Skeletal muscle cell (primary cell): ENCODE data around the gene GUCY1A1.

Experiments used
- DNase-seq: peaks from one replicate; pipeline ENCODE4 v3.0.0-alpha.2; 2010; ENCODE audit warnings: low read depth
- H3K4me3 ChIP-seq: 2 replicates; pipeline ENCODE4 v1.5.1; 2011; ENCODE audit warnings: low read depth, mild to moderate bottlenecking, control low read depth, low read length, moderate library complexity

Gene GUCY1A1

DNA sequence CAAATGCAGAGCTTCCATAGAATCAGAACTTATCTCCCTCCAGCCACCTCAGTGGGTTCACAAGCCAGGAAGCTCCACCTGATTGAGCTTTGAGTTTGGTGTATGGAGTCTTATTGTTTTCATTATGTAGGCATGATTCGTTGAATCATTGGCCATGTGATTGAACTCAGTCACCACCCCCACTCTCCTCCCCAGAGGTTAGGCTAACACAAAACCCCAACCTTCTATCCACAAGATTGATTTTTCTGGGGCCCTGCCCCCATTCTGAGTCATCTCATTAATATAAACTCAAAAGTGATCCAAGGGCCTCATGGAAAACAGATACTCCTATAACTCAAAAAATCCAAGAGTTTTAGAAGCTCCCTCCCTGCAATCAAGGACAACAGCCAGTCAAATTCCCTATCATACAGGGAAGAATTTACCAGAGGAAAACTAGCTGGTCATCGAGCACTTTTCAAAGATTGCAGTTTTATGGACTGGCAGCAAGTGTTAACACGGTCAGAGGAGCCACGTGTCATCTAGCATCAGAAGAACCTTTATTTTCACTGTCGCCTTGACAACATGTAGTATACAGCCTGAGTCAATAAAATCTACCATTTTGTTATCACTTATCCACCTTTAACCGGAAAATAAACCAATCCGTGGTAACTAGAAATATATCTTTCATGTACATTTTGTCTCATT is 56.3 kb downstream of the GUCY1A1 start:
- no peak overlapping the region for H3K4me3 ChIP-seq
- no peak for DNase-seq

DNA sequence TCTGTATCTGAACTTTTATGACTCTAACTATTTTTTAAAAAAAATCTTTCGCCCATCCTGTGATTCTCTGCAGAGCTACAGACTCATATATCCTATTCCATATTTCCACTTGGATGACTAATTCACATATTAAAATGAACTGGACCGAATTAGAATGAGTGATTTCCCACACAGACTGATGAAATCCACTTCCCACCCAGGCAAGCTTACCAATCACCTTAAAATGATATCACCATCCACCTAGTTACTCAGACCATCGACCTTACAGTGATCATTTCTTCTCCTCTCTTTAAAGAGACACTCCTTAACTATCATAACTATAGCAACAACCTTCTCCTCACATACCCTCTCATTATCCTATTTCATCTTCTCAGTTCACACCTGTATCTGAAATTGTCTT is 58.1 kb downstream of the GUCY1A1 start:
- no peak overlapping the region for H3K4me3 ChIP-seq
- DNase-seq: no peak

DNA sequence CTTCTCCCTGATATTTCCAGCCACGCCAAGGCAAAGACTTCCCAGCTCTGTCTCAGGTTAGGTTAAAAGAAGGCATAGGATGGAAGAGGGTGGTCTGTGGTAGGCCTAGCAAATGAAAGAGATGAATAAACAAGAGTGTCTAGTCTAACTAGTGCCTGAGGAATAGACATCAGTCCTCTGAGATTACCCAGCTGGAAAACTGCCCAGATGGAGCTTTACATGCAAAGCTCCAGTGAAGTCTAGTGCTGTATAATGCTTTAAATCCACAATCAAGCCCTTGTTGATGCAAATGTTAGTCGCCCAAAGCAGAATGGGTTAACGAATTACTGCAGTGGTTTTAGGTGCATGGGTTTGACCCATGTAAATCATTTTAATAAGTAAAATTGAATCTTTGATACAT is 67.4 kb downstream of the GUCY1A1 start:
- peak; percentile 27 for DNase-seq
- H3K4me3 ChIP-seq: no peak overlapping the region

DNA sequence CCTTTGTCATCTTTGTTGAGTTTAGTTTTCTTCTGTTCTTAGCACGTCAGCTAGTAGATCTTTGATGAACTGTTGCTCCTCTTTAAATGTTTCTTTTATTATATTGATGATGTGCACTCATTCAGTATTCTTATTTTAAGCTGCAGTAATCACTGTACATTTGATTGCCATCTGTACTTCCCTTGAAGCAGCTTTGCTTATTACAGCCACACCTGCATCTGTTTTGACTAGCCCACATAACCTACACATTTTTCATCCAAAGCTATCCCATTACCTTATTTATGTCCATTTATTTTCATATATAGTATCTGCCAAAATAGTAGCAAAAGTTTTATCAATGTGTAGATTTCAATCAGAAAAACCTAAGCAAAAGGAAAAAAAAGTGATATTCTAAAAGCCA is 68.3 kb downstream of the GUCY1A1 start:
- H3K4me3 ChIP-seq: no peak overlapping the region
- no peak for DNase-seq

DNA sequence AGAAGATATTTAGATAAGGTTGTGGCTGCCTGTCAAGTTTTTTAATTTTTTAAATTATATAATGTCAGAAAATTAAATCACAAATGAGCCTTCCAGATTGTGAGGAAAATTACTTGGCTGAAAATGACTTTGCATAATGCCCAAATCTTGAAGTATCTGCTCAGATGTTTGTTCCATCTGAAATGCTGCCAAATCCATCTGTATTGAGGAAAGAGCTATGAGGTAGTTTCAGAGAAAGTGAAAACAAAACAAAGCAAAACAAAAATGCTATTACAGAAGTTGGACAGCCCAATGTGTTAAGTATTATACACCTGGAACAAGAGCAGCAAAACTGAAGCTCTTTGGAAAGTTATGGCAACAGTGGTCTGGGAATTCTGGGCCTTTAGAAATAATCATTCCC is 68.8 kb downstream of the GUCY1A1 start:
- DNase-seq: peak; percentile 43
- no peak overlapping the region for H3K4me3 ChIP-seq

DNA sequence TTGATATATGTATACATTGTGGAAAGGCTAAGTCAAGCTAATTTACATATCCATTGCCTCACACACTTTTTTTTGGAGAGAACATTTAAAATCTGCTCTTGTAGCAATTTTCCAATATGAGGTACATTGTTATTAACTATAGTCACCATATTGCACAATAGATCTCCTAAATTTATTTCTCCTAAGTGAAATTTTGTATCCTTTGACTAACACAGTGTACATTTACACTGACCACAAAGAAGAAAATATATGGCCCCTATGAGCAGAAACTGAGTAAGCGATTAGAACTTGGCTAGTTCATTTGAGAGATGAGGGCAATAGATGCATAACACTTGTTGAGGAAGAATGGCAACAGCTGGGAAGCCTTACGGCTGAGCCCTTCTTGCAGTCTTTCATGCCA is 71.9 kb downstream of the GUCY1A1 start:
- H3K4me3 ChIP-seq: no peak overlapping the region
- peak; percentile 72 for DNase-seq

DNA sequence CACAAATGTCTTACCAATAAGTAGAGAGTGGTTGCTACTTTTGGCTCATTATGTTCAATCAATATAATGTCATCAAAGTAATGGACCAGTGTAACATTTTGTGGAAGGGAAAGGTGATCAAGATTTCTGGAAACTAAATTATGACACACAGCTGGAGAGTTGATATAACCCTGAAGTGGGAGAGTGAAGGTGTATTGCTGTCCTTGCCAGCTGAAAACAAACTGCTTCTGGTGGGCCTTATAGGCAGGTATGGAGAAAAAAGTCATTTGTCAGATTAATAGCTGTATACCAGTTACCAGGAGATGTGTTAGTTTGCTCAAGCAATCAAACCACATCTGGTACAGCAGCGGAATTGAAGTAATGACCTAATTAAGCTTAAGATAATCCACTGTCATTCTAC is 74.9 kb downstream of the GUCY1A1 start:
- DNase-seq: no peak
- H3K4me3 ChIP-seq: no peak overlapping the region

DNA sequence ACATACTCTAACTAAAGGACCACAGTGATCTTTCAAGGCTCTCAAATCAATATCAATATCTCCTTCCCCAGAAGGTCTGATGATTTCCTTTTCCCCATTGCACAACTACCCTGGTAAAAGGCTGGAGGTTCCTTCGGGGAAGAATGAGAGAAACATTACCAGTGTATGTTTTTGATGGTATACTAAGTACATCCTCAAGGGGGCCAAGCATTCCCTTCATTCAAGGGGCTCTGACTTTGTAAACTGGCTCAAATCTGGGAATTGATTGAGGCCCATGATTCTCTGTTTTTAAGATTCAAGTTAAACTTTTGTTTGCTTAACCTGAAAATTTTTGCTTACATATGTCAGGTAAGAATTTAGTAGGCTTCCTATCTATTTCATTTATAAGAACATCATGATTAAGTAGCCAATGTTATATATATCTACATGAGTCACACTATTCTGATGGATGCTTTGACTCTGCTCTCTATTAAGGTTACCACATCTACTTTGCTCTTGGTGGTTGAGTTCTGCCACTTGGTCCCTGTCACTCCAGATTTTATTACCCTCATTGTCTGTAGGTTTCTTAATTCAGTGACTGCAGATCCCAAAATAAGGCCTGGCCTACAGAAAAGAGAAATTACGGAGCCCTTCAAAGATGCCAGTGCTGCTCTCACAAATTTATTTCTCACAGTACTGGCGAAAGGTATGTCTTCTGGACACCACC is 75.8 kb downstream of the GUCY1A1 start:
- DNase-seq: no peak
- H3K4me3 ChIP-seq: no peak overlapping the region

DNA sequence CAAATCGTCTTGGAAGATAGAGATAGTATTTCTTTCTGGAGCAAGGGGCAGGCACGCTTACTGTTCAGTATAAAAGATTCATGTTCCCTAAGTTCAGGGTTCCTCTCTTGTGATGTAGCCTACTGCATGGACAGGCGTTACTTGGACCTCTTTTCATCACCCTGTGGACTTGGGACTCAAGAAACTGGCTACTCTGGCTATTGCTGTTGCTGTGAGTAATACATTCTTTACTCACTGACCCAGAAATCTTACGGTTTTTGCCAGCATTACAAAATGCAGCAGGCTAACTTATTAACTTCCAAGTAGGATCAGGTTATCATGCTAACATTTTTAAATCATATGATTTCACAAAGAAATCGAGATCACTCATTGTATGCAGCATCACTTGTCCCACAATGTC is 79.3 kb downstream of the GUCY1A1 start:
- DNase-seq: no peak
- H3K4me3 ChIP-seq: no peak overlapping the region

DNA sequence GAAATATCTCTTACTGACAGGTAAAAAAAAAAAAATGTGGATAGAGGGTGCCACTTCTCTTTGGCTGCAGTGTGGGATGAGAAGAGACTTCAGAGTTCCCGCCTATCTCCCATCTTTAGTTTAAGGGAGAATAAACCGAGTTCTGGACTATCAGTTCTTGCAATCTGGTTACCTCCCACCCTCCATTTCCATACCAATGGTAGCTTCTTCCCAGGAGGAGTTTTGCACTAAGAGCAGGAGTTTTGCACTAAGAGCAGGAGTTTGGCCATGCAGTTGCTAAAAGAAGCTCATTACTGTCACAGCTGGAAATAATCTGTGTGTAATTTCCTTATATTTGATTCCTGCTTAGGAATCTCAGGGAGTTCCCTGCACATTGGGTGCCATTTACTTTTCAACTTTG is 81.4 kb downstream of the GUCY1A1 start:
- H3K4me3 ChIP-seq: no peak overlapping the region
- DNase-seq: no peak

DNA sequence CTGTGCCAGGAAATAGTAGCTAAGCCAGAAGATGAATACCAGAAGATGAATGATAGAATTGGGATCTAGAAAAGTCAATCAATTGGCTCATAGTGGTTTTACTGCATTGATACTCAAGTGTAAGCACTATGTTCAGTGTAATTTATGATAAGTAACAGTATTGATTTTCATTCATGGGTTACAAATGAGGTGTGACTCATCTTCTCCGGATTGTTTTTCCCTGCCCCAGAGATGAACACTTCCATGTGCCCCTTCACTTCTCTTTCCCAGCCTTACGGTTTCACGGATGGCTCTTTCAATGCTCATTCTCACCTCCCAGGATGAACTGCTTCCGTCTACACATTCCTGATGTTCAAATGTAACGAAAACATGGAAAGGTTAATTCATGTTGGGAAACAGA is 82.4 kb downstream of the GUCY1A1 start:
- H3K4me3 ChIP-seq: no peak overlapping the region
- no peak for DNase-seq

DNA sequence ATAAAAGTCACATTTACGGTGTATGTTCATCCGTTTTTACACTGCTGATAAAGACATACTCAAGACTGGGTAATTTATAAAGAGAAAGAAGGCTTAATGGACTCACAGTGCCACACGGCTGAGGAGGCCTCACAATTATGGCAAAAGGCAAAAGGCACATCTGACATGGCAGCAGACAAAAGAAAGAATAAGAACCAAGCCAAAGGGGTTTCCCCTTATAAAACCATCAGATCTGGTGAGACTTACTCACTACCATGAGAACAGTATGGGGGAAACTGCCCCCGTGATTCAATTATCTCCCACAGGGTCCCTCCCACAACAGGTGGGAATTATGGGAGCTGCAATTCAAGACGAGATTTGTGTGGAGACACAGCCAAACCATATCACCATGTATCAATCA is 84.9 kb downstream of the GUCY1A1 start:
- H3K4me3 ChIP-seq: no peak overlapping the region
- DNase-seq: no peak

DNA sequence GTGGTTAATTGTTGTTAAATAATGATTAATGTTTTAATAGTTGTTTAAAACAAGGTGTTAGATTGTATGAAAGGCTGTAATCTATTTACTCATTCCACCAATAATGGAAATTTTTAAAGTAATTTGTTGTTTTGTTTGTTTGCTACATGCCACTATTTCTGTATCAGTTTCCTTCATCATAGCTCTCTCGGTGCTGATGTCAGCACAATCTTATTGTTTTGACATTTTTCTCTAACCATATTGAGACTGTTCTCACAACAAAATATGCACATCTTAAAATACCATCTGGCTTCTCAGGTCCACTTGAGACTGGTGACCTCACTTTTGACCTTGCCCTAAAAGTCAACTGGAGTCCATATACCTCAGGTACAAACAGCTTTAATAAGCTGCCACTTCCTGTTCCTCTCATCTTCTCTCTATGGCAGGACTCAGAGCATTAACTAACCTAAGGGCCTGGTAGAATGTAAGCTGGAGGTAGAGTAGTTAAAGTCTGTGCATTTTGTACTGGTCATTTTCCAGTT is 91.2 kb downstream of the GUCY1A1 start:
- H3K4me3 ChIP-seq: no peak overlapping the region

DNA sequence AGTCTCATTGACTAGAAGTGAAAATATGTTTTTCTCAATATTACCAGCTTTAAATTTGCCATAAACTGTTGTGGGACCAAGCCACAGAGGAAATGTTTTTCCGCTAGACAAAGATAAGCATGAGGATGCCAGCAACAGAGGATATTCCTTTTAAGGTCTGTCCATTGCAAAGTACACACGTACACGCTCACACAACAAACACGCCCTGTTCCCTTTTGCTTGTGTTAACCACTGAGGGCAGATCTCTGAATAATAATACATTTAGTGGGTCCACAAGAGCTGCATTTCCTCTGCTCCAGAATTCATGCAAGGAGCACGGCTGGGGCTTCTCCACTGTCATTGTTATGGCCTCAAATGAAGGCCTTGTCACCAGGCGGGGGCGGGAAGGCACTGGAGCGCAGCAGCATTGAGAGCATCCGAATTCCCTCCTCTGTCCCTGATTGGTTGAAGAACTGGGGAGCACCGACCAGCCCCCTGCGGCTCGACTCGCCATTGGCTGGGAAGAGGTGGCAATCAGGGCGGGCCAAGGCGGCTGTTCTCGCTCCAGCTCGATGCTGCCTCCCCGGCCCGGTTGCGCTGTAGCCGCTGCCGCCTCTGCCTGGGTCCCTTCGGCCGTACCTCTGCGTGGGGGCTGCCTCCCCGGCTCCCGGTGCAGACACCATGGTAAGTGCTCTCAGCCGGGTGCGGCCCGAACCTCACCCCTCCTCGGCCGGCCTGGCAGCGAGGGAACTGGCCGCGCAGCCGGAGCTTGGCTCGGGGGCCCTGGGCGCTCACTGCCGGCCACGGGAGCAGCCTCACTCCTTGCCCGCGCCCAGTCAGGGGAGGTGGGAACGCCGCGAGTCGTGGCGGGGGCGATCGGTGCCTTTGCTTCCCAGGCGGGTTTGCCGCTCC is 92.1 kb downstream of the GUCY1A1 start, which contains the start of gene GUCY1B1:
Gene GUCY1B1 (plus strand): TSS at position 541 of the 891 bp plus-strand sequence. CDS start 120 bp downstream, at position 661.
- peak within 1 kb of the TSS; percentile 57 for H3K4me3 ChIP-seq
- peak; percentile 83 for DNase-seq

More for the DNA sequence above, 91.2 kb downstream of the GUCY1A1 start:
- no peak for DNase-seq

DNA sequence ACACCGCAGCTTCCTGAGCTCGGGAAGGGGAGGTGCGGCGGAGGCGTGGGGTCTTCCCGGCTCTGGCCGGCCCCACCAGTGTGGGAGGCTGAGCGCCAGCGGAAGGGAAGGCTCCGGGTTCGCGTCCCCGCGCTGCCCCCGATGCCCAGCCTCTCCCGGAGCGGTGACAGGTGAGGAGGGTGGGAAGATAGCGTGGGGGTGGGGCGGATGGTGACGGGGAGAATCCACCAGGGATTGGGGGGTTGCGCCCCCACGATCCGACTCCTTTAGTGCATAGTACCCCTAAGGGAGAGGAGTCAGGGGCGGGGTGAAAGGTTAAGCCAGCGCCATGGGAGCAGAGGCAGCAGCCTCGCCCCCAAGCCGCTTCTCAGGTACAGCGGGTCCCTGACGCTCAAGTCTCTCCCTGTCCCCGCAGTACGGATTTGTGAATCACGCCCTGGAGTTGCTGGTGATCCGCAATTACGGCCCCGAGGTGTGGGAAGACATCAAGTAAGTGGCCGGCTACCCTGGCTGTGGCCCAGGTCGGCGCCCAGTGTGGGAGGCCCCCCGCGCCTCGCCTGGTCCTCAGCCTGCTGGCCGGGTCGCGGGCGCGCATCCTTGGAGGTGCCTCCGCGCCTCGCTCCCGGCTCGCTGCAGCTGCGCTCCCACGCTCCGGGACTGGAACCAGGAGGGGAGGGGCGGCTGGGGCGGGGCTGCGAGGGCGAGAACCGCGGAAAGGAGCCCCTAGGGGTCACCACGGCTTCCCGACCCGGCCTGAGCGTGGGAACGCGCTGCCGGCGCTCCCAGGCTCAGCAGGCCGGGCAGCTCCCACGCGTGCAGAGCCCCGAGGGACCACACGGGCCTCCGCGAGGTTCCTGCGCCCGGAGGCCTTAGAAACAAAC is 93.0 kb downstream of the GUCY1A1 start:
- DNase-seq: no peak
- H3K4me3 ChIP-seq: peak overlapping the region; percentile 57

DNA sequence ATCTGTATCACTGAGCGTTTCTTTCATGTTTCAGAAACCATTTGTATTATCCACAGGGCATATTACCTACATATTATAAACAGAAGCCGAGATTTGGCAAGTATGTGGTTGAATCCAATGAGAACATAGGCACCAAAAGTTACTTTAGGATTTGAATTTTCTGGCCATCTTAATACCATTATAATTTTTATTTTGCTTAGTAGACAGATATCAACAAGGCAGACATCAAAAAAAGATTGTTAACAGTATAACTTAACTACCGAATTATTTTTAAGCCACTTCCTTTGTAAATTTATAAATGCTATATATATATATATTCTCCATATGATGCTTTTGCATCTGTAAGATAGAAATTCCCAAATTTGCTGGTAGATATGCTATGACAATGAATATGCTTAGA is 94.4 kb downstream of the GUCY1A1 start:
- H3K4me3 ChIP-seq: no peak overlapping the region
- DNase-seq: no peak

DNA sequence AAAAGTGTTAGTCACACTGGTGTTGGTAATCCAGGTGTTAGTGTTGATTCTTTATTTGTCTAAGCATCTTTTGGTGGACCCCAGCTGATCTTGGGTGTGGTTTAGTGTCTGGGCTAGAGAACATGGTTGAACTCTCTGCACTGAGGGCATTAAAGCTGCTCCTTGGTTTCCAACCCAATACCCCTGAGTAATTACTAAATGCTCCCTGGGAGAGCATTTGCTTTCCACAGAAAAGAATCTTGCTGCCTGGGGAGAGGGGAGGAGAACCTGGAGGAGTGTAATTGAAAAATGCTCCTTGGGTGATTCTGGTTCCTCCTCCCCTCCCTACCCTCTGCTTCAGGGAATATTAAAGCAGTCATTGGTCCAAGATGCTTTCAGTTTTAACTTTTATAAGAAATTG is 95.3 kb downstream of the GUCY1A1 start:
- no peak for DNase-seq

DNA sequence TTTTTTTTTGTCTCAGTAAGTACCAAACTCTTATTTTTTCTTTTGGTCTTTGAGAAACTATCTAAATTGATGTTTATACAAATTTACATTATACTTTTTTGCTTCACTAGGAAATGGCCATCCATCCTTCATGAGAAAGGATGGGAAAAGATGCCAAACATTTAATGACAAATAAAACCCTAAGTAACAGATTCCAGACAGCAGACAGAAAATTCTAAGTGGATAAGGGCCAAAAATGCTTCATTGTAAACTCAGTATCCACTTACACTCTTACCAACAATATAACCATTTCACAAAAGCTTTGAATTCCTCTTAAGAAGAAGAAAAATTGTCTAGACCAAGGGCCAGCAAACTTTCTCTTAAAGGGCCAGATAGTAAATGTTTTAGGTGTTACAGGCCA is 95.7 kb downstream of the GUCY1A1 start:
- H3K4me3 ChIP-seq: no peak overlapping the region
- DNase-seq: no peak

More for the DNA sequence above, 95.3 kb downstream of the GUCY1A1 start:
- H3K4me3 ChIP-seq: no peak overlapping the region

DNA sequence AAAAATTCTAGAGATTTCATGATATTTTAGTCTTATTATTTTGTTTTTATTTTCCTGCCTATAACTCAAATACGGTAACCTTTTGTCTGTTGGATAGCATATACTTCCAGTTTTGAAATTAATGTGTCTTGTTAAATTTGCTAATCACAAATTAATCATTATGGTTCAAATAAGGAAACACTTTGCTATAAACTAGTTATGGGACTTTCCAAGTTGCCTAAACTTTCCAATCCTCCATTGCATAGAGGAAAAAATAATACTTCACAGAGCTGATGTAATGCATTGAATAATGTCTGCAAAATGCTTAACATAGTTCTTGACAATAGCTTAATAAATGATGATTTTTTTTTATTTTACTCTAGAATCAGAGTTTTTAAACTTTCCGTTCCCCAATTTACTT is 96.9 kb downstream of the GUCY1A1 start:
- no peak for DNase-seq
- no peak overlapping the region for H3K4me3 ChIP-seq
